Hematopoietic multipotent progenitor cell treated with erythropoietin and hydrocortisone succinate and interleukin-3 and kit ligand, for 4 days (in vitro differentiated cells): ENCODE data around the gene PARP9.
A peak's percentile ranks its signal among the peaks of the same experiment; 100 is the strongest.
"Not testable (repeated sequence)": the region's sequence is repeated elsewhere in the genome, so short reads cannot be mapped to it uniquely, and the experiment has no call there.

Experiments used
- DNase-seq: peaks from one replicate; pipeline ENCODE4 v3.0.0-alpha.2; 2015

PARP9 gene

DNA sequence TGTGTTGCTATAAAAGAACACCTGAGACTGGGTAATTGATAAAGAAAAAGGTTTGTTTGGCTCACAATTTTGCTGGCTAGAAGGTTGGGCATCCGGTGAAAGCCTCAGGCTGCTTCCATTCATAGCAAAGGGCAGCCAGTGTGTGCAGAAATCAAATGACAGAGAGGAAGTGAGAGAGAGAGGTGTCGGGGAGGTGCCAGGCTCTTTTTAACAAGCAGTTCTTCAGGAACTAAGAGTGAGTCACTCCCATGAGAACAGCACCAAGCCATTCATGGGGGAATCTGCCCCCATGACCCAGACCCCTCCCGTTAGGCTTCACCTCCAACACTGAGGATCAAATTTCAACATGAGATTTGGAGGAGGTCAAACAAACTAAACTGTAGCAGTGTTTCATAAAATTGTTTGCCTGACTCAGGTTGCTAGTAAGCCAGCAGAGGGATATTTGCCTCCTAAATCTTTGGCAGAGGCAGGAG lies 8.9 kb upstream of the PARP9 start:
- peak; percentile 32 for DNase-seq

DNA sequence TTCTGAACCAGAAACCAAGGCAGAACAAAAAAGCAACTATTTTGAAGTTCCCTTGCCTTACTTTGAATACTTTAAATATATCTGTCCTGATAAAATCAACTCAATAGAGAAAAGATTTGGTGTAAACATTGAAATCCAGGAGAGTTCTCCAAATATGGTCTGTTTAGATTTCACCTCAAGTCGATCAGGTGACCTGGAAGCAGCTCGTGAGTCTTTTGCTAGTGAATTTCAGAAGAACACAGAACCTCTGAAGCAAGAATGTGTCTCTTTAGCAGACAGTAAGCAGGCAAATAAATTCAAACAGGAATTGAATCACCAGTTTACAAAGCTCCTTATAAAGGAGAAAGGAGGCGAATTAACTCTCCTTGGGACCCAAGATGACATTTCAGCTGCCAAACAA lies 4.7 kb upstream of the PARP9 start:
- DNase-seq: no peak

DNA sequence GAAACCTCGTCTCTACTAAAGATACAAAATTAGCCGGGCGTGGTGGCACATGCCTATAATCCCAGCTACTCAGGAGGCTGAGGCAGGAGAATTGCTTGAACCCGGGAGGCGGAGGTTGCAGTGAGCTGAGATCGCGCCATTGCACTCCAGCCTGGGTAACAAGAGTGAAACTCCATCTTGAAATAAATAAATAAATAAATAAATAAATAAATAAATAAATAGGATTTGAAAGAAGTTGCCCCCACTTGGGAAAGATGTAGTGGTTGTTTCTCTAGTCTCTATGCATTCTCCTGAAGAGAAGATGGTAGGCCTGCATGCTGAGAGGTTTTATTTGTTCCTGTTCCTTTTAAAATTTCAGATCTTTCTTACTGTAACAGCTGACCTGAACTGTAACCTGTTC lies 4.0 kb upstream of the PARP9 start:
- not testable (repeated sequence) for DNase-seq

DNA sequence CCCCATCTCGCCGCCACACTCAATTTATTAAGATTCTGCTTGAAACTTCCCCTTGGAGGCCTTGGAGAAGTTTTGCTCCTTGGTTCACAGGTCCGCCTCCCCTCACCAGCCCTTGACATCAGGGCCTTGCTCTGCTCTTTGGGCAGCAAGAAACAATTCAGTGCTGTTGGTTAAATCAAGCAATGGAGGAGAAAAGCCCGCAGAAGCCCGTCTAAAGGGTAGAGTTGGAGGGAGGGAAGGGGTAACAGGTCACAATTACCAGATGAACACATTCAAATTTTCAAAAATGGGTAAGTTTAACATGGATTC lies 429 bp downstream of the PARP9 start:
- DNase-seq: peak; percentile 51

DNA sequence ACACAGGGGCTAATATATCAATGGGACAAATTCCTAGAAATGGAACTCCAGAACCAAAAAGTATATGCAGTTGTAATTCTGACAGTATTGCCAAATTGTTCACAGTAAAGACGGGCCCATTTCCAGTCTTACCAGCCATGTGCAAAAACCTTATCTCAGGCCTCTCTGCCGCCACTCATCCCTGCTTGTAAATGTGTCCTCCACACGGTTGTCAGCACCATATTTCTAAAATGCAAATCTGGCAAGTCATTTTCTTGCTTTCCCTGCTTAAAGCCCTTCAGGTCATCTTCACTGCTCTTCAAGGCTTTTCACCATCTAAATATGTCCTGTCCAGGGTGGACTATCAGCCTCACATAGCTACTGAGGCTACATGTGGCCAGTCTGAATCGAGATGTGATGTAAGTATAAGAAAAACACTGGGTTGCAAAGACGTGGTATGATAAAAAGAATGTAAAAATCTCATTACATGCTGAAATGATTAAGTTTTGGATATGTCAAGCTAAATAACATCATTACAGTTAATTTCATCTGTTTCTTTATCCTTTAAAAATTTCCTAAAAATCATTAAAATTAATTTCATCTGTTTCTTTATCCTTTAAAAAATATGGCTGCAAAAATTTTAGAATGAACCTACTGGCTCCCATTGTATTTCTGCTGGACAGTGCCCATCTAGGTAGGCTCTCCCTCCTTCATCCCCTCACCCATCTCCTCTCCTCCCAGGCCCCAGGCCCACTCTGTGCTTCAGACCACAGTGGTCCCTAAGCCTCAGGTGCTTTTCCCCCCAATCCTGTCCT lies 980 bp downstream of the PARP9 start:
- DNase-seq: peak; percentile 38

DNA sequence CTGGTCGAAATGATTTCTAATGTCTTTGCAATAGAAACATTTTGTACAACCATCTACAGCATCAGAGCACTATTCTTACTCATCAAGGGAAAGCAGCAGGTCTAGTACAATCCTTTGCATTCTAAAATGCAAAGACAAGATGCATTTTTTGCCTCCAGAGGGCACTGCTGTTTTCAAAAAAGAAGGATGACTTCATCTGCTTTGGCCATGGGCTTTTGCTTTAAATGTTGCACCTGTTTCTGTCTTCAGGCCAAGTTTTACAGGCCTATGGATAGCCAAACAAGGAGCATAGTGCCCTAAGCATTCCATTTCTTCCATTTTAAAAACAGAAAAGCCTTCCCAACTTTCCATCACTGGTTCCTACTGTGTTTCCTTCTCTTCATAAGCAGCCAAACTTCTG lies 3.4 kb downstream of the PARP9 start:
- DNase-seq: peak; percentile 86

DNA sequence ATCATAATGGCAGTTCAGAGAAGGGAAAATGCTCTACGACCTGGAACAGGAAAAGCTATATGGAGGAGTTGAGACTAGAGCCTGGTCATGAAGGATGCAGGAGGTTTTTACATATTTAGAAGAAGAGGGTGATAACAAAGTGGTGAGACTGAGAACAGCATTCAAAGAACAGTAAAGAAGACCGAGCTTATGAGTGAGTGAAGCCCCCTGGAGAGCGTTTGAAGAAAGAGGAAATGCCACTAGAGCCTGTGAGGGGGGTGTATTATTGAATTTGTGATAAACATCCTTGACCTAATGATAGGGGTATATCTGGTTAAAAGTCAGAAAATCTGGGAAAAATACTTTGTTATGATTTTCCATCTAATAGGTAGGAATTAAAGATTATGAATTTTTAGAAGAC lies 4.2 kb downstream of the PARP9 start:
- DNase-seq: peak; percentile 31

DNA sequence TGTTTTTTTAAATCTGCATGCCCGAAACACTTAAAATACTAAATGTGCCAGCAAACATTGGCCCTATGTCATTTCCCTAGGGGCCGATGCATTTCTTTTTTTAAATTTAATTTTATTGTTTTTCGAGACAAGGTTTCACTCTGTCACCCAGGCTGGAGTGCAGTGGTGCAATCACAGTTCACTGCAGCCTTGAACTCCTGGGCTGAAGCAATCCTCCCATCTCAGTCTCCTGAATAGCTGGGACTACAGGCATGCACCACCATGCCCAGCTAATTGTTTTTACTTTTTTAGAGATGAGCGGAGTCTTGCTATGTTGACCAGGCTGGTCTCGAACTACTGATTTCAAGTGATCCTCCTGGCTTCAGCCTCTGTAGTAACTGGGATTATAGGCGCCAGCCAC lies 5.5 kb downstream of the PARP9 start:
- no peak for DNase-seq

DNA sequence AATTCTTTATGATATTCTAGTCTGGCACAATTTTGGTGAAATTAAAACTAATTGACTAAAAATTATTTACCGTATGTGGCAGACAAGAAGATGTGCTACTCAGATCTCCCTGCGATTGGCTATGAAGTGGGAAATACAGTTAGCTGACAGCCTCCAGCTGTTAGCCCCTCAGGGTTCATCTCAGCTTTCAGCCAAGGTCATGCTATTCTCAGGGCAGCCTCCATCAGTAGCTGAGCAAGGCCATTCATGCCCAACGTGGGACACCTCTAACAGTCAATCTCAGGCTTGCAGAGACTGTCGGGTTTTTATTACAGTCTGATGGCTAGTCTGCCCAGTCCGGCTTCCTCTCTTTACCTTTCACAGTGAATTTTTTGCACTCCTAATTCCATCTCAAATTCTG lies 6.7 kb downstream of the PARP9 start:
- DNase-seq: no peak

DNA sequence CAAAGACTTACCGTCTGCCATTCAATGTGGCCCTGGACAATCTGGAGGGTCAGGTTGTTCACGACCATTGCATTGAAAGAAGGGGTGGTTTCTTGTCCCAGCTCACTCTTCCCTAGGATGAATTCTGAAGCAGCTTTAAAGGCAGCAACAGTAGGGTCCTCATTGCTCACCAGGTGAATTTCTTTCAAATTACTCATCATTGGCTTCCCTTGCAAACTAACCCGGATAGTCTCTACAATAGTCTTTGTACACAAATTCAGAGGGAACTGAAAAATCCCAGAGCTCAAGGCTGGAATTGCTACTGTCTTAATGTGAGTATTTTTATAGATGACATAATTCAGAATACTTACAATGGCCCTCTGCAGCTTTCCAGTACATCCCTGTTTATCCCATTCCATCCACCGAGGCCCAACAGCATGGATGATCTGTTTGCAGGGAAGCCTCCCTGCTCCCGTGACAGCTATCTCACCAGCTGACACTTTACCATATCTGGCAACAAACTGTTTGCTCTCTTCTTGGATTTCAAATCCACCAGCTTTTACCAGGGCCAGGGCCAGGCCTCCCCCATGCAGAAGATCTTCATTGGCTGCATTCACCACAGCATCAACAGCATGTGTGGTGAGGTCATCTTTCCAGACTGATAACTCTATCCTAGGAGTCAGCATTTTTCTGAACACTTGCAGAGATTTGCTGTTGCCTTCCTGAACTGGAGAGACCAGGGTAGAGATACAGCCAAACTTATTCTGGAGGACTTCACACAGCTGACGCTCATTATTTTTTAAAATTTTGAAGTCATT lies 8.6 kb downstream of the PARP9 start:
- no peak for DNase-seq

DNA sequence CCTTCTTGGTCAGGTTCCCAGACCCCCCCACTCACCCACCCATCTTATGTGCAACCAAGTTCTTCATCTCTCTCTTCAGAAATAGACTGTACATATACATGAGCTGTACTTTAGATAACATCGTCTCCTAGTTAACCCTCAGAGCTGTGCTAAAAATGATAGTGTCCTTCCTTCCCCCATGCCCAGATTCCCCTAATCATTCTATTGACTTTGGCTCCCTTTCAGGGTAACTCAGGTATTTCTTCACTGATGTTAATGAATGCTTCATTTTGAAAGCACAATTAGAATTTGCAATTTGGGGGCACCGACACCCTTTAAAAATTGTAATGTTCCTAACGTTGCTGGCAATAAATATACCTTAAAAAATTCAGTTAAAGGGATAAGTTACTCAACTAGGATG lies 10.9 kb downstream of the PARP9 start:
- no peak for DNase-seq

DNA sequence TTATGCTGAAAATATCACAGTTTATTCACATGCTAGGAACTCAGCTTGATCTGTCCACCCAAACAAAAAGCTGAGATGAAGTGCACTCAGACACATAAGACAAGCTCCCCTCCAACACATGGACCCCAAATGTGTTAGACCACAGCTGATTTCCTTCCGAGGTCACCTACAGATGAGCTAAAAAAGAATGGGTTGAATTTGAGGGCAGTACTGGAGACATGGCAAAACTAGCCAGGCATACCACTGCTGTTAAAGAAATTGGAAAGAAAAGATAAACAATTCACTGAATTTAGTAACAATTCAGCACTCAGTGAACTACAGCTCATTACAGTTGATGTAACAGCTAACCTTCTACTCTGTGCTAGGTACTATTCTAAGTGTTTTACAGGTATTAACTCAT lies 15.5 kb downstream of the PARP9 start:
- no peak for DNase-seq

DNA sequence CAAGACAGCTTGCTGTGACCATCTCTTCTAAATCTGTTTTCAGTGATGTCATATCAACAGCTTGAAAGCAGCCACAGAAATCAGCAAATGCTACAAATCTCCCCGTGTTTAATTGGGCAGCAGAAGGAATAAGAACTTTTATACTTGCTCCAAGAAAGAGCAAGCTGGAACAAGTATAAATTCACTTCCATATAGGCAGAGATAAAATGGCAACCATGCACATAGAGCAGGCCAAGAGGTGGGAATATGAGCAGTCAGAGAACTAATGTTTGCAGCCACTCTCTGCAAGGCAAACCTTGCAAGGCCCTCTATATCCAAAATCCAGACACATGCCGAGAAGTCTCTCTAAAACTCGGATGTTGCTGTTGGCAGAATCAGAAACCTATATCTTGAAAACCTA lies 16.0 kb downstream of the PARP9 start:
- DNase-seq: no peak

DNA sequence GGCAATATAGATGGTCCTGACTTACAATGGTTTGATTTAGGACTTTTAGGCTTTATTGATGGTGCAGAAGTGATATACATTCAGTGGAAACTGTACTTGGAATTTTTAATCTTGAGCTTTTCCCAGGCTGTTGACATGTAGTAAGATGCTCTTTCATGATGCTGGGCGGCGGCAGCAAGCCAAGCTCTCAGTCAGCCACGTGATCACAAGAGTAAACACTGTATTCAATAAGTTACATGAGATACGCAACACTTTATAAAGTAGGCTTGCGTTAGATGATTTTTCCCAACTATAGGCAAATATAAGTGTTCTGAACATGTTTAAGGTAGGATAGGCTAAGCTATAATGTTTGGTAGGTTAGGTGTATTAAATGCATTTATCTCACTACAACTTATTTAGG lies 17.9 kb downstream of the PARP9 start:
- no peak for DNase-seq

DNA sequence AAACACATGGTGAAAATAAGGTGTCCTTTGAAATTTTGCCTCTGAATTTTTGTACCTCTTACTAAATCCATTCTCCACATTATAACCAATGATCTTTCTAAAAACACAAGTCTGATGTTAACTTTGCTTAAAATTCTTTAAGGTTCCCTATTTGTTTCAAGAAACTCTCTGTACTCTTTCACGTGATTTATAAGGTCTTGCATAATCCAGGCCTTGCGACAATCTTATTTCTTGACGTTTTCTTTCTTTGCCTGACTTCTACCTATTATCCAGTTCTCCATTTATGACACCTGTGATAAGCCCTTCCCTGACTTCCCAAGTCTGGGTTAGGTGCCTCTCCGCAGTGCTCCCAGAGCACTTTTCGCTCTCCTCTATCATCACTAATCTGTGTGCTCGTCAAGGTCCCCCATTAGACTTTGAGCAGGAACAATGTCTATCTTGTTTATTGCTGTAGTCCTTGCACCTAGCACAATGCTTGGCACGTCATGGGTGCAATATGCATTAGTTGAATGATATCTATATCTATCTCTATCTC lies 25.1 kb downstream of the PARP9 start:
- peak; percentile 42 for DNase-seq

DNA sequence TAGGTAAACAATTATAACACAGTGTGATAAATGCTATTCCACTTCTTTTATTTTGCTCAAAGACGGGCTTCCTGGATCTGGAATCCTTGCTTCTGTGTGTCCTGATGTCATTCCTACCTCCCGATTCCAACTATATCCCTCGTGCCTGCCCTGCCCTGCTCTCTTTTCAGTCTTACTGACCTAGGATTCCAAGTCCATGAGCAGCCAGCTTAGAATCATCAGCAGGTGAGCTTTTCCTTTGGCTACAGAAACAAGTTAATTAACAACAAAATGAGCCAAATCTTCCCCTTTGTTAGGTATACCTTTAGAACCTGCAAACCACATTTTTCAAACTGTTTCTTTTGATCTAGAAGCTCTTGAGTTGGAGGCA lies 27.5 kb downstream of the PARP9 start:
- no peak for DNase-seq

DNA sequence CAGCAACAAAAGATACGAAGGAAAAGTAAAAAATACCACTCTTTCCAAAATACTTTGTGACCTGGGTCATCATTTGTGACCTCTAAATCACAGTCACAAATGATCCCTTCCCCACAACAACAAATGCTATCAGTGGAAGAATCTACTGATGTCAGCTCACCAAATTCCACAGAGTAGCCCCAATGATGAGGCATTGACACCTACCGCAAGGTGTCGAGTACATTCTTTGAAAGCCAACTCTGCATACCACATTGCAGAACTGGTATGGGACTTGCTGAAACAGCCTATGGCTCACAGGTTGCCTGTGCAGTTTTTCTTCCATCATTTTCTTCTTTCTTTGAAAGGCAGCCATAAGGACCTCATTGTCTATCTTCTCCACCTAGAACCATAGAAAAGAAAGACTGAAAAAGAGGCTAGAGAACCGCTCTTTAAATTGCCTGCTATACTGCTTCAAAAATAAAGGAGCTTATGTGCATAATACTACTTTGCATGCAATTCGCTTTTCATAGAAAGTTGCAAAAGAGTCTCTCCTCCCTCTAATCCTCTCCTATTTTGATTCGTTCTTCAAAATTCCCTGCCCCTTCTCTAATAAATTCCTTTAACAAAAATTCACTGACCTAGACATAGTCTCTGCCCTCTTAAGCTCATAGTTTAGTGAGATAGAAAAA lies 28.0 kb downstream of the PARP9 start:
- no peak for DNase-seq

DNA sequence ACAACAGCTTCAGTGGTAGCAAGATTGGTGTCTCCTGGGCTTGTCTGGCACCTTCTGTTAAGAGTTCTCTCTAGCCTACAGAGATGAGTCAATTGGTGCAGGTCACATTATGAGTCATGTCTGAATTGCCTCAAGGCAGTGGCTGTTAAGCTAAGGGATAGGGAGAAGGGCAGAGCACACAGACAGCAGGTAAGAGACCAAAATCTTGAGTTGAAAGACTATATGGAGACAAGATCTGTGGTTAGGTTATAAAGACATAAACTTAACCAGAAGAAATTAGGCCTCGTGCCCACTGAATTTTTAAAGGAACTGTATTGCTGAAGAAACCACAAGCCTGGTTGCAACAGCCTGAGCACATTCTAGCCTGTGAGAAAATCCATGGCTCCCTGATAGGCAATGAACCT lies 30.2 kb downstream of the PARP9 start:
- DNase-seq: peak; percentile 79

DNA sequence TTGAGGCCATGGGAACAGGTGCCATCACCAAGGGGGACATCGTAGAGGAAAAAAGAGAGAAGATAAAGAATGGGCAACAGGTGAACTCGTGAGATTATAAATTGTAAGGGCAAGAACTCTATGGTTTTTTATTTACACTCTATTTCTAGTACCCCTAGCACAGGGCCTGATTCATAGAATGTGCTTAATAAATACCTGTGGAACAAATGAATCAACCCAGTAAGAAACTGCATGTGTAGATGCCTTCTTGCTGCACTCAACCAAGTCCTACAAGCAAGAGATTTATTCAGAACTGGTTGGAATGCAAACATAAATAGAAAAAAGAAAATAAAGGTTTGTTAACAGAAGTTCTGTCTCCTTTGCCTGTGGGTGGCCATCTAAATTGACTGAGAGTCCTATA lies 30.6 kb downstream of the PARP9 start:
- DNase-seq: no peak

DNA sequence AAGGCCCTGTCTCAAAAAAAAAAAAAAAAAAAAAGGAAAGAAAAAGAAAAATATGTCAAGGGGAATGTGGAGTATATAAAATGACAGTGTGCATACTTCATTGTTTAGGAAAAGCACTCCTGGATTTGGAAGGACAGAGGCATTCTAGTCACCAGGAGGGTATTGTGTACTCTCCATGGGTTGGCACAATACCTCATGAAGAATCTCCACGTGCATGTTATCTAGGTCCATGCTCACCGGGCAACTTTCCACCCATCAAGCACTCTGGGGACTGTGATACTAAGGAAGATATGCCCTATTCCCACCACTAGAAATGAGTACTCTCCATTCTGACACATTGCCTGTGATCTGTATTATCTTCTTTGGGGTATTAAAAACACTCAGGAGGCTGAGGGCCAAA lies 33.9 kb downstream of the PARP9 start:
- no peak for DNase-seq

DNA sequence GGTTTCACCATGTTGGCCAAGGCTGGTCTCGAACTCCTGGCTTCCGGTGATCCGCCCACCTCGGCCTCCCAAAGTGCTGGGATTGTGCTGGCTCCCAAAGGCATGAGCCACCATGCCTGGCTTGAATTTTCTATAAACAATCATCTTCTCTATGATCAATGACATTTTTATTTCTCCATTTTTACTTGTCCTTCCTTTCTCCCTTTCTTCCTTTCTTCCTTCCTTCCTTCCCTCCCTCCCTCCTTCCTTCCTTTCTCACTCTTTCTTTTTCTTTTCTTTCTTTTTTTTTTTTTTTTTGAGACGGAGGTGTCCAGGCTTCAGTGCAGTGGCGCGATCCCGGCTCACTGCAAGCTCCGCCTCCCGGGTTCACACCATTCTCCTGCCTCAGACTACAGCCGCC lies 40.8 kb downstream of the PARP9 start:
- no peak for DNase-seq

DNA sequence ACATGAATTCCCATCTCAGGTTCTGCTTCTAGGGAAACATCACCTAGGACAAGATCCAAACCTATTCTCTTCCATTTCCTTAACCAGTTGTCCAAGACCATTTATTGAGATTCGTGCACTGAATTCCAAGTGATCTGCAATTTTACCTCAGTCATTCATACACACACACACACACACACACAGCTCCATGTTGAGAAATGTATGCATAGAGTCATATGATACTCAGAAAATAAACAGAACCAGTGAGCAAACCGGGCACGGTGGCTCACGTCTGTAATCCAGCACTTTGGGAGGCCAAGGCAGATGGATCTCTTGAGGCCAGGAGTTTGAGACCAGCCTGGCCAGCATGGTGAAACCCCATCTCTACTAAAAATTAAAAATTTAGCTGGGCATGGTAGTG lies 43.2 kb downstream of the PARP9 start:
- no peak for DNase-seq

DNA sequence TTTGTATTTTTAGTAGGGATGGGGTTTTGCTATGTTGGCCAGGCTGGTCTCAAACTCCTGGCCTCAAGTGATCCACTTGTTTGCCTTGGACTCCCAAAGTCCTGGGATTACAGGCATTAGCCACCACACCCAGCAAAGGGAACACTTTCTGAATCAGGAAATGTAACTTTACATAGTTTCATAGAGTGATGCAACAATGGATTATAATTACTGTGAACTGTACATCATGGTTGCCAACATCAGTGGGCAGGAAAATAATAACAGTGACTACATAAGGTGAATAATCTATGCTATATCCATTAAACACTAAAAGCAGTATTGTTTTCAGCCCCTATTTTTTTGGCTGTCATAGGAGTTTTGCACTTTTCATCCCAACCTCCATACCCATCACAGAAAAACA lies 44.4 kb downstream of the PARP9 start:
- no peak for DNase-seq

DNA sequence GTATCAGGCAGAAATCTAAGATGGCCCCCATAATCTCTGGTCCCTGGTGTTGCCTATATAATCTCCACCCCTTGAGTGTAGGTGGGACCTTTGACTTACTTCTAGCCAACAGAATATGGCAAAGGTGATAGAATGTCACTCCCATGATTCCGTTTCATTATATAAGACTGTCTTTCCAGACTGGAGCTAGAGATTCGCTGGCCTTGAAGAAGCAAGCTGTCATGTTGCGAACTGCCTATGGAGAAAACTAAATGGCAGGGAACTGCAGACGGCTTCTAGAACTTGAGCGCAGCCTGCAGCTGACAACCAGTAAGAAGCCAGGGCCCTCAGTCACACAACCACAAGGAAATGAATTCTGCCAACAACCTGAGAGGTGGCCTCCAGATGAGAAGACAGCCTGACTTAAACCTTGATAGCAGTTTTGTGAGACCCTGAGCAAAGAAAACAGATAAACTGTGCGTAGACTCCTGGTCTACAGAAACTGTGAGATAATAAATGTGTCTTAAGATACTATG lies 47.2 kb downstream of the PARP9 start:
- peak; percentile 50 for DNase-seq
